Choroid plexus epithelial cell (primary cell): Measurements from ENCODE around the gene HCN3.

Experiments
- DNase-seq: peaks from one replicate; pipeline ENCODE4 v3.0.0-alpha.2; 2010; ENCODE audit warnings: low read depth
- H3K4me3 ChIP-seq: 2 replicates; pipeline ENCODE4 v1.5.1; 2011; ENCODE audit warnings: low read depth, mild to moderate bottlenecking, control low read depth, low read length, moderate library complexity
- CTCF ChIP-seq: conservative IDR thresholded peaks from 2 replicates; pipeline ENCODE4 v1.5.1; 2011; ENCODE audit warnings: low read depth, mild to moderate bottlenecking, control low read depth, inconsistent platforms, low read length, moderate library complexity

The HCN3 gene

GRCh38 chr1:155295942-155296267 lies 18.6 kb downstream of the HCN3 start:
- no peak for DNase-seq
- no peak overlapping the region for H3K4me3 ChIP-seq
- TF ChIP-seq CTCF: no peak

GRCh38 chr1:155296661-155297060 lies 19.4 kb downstream of the HCN3 start:
- no peak overlapping the region for H3K4me3 ChIP-seq
- no peak for DNase-seq
- no peak for TF ChIP-seq CTCF

GRCh38 chr1:155297384-155297783 lies 20.1 kb downstream of the HCN3 start:
- TF ChIP-seq CTCF: no peak

GRCh38 chr1:155300024-155300423 lies 22.8 kb downstream of the HCN3 start:
- no peak for TF ChIP-seq CTCF

More at GRCh38 chr1:155297384-155297783, 20.1 kb downstream of the HCN3 start:
- H3K4me3 ChIP-seq: no peak overlapping the region
- DNase-seq: no peak

GRCh38 chr1:155300553-155301329 lies 23.5 kb downstream of the HCN3 start:
- DNase-seq: no peak
- no peak for TF ChIP-seq CTCF

More at GRCh38 chr1:155300024-155300423, 22.8 kb downstream of the HCN3 start:
- H3K4me3 ChIP-seq: no peak overlapping the region
- DNase-seq: no peak

GRCh38 chr1:155301342-155301841 lies 24.1 kb downstream of the HCN3 start, which contains the start of gene PKLR:
TSS of gene PKLR (minus strand) at chr1:155301438. CDS start at chr1:155301395, 43 bp downstream.
- TF ChIP-seq CTCF: no peak
- DNase-seq: no peak
- no peak within 1 kb of the TSS for H3K4me3 ChIP-seq

More at GRCh38 chr1:155300553-155301329, 23.5 kb downstream of the HCN3 start:
- no peak overlapping the region for H3K4me3 ChIP-seq
